H1 (cell line): ENCODE data around the gene RELT. TPM values are rescaled to one million over a fixed set of nuclear protein-coding genes. Genes with fewer than 3 reads are reported as not detected.

Experiments
- BACH1 ChIP-seq: IDR thresholded peaks from 2 replicates; pipeline ENCODE4 v1.6.1; 2012; ENCODE audit warnings: low read length, improper control_type of control experiment
- BCL11A ChIP-seq, 2 experiments: IDR thresholded peaks; one replicate each; pipeline ENCODE4 v1.6.1; 2011; ENCODE audit warnings: low read depth in 2 of 2, low read length in 2 of 2, mild to moderate bottlenecking in 2 of 2
- BRCA1 ChIP-seq: IDR thresholded peaks from 2 replicates; pipeline ENCODE4 v1.6.1; 2012; ENCODE audit warnings: low read depth, low read length, improper control_type of control experiment
- CBX5 ChIP-seq: fragments of 300-800, 300-1000 bp; sonication (generic); IDR thresholded peaks from 2 replicates; pipeline ENCODE4 v1.7.1; 2016; ENCODE audit warnings: antibody characterized with exemption, low read length, low read depth
- CREB1 ChIP-seq: IDR thresholded peaks from 2 replicates; pipeline ENCODE4 v1.6.1; 2012; ENCODE audit warnings: inconsistent platforms
- EP300 ChIP-seq, 2 experiments: IDR thresholded peaks; 1 replicate in 1 of 2; 2 replicates in 1 of 2; pipeline ENCODE4 v1.6.1; 2011 to 2012; ENCODE audit warnings: low read depth in 2 of 2, low read length in 2 of 2, mild to moderate bottlenecking in 2 of 2, borderline replicate concordance in 1 of 2, inconsistent platforms in 1 of 2, moderate library complexity in 1 of 2
- FOSL1 ChIP-seq: IDR thresholded peaks from 2 replicates; pipeline ENCODE4 v1.6.1; 2011; ENCODE audit warnings: mild to moderate bottlenecking, low read depth, low read length, moderate library complexity; ENCODE audit not compliant: insufficient read depth
- GABPA ChIP-seq: IDR thresholded peaks from 2 replicates; pipeline ENCODE4 v1.6.1; 2011; ENCODE audit warnings: mild to moderate bottlenecking, low read length, moderate library complexity, borderline replicate concordance; ENCODE audit not compliant: insufficient read depth
- KDM1A ChIP-seq: fragments of 200-600, 300-600 bp; sonication (generic); IDR thresholded peaks from 2 replicates; pipeline ENCODE4 v1.7.1; 2016; ENCODE audit warnings: mild to moderate bottlenecking, low read length, borderline replicate concordance
- KDM4A ChIP-seq: IDR thresholded peaks from one replicate; pipeline ENCODE4 v1.7.1; 2012; ENCODE audit warnings: low read depth, mild to moderate bottlenecking, moderate library complexity, low read length, inconsistent platforms; ENCODE audit not compliant: severe bottlenecking
- MAX ChIP-seq: IDR thresholded peaks from 2 replicates; pipeline ENCODE4 v1.6.1; 2012; ENCODE audit warnings: inconsistent platforms
- NANOG ChIP-seq: IDR thresholded peaks from 2 replicates; pipeline ENCODE4 v1.6.1; 2011; ENCODE audit warnings: low read length, low read depth, mild to moderate bottlenecking, inconsistent platforms; ENCODE audit not compliant: insufficient read depth, poor library complexity, severe bottlenecking
- NRF1 ChIP-seq: IDR thresholded peaks from 2 replicates; pipeline ENCODE4 v1.6.1; 2011; ENCODE audit warnings: mild to moderate bottlenecking, low read depth, low read length, improper control_type of control experiment
- PHF8 ChIP-seq: fragments of 200-600 bp; sonication (generic); conservative IDR thresholded peaks from 2 replicates; pipeline ENCODE4 v1.7.1; 2012; ENCODE audit warnings: low read depth, mild to moderate bottlenecking, inconsistent platforms, low read length, moderate library complexity
- POLR2AphosphoS5 ChIP-seq: IDR thresholded peaks from 2 replicates; pipeline ENCODE4 v1.6.1; 2011; ENCODE audit warnings: low read depth, low read length
- RNF2 ChIP-seq: fragments of 200-900, 300-1000 bp; sonication (generic); IDR thresholded peaks from 2 replicates; pipeline ENCODE4 v1.7.1; 2016; ENCODE audit warnings: borderline replicate concordance, low read depth, mild to moderate bottlenecking, antibody characterized with exemption, low read length; ENCODE audit not compliant: poor library complexity, severe bottlenecking; ENCODE audit errors: missing control alignments
- SIRT6 ChIP-seq: IDR thresholded peaks from one replicate; pipeline ENCODE4 v1.7.1; 2012; ENCODE audit warnings: low read length, inconsistent platforms
- SIX5 ChIP-seq: IDR thresholded peaks from 2 replicates; pipeline ENCODE4 v1.6.1; 2011; ENCODE audit warnings: mild to moderate bottlenecking, low read depth, low read length
- SP1 ChIP-seq: IDR thresholded peaks from 2 replicates; pipeline ENCODE4 v1.6.1; 2011; ENCODE audit warnings: low read depth, low read length
- SP2 ChIP-seq: IDR thresholded peaks from 2 replicates; pipeline ENCODE4 v1.6.1; 2012; ENCODE audit warnings: mild to moderate bottlenecking, low read length, inconsistent platforms
- SP4 ChIP-seq: IDR thresholded peaks from 2 replicates; pipeline ENCODE4 v1.6.1; 2012; ENCODE audit warnings: low read length, inconsistent platforms
- SRF ChIP-seq: IDR thresholded peaks from 2 replicates; pipeline ENCODE4 v1.6.1; 2011; ENCODE audit warnings: mild to moderate bottlenecking, low read depth, low read length, moderate library complexity
- USF2 ChIP-seq: IDR thresholded peaks from 2 replicates; pipeline ENCODE4 v1.6.1; 2011; ENCODE audit warnings: low read length, improper control_type of control experiment
- polyA plus RNA-seq, 7 experiments: library from polyadenylated mRNA; depleted of rRNA in 3 of 7; stranded (reverse) in 5 of 7; unstranded in 2 of 7; fragments of >200 nt in 5 of 7; fragments of 200-250 nt in 2 of 7; gene quantifications; 1 replicate in 5 of 7; 2 replicates in 1 of 7; 4 replicates in 1 of 7; pipeline versions ENCODE4 v1.2.1 to v1.2.3, GENCODE V29; 2011 to 2013; ENCODE audit warnings: missing spikeins in 2 of 7, mixed read lengths in 2 of 7
- total RNA-seq: library from RNA; stranded (reverse); fragmentation: NEBNext Ultra II Directional; extraction: Animal tissue kit (Norgen Biotek cat#: 25700); gene quantifications from 2 replicates; pipeline ENCODE4 v1.2.1, GENCODE V29; 2021

Gene RELT
- total and polyA plus RNA-seq, 2 of the 8 experiments (the other 6 are each of a cell fraction or from before 2014, with no cell fraction given) = 3.4 to 5.7 TPM

GRCh38 chr11:73361953-73362776 lies 14.0 kb upstream of the RELT start (continued):
- TF ChIP-seq BRCA1 (no peak), SIX5 (no peak), NRF1 (no peak; the same call in 1 of the 2 replicates), SIRT6 (no peak), BACH1 (0 out of 2 replicates have a peak, but pooled peaks have one; percentile 17), KDM1A (no peak), RNF2 (no peak), NANOG (no peak), EP300 (IDR thresholded peaks at IDR 0.05; ENCODE audit: borderline replicate concordance in 1 of 2, low read depth in 2 of 2, low read length in 2 of 2) (no peak), SP2 (no peak), PHF8 (no peak), USF2 (no peak), GABPA (0 out of 2 replicates have a peak, but pooled peaks have one; percentile 8), CREB1 (peak; percentile 61), MAX (peak; percentile 38), BCL11A (IDR thresholded peaks at IDR 0.05; ENCODE audit: low read depth in 2 of 2, low read length in 2 of 2) (no peak), FOSL1 (no peak), CBX5 (no peak), SRF (no peak), SP4 (no peak), KDM4A (peak; percentile 38), POLR2AphosphoS5 (no peak), SP1 (no peak; the same call in 1 of the 2 replicates)
